MM.1S (cell line): Measurements from ENCODE around the gene AUTS2.

Source experiments
- DNase-seq: peaks from one replicate; pipeline ENCODE4 v3.0.0-alpha.2; 2015
- H2AFZ ChIP-seq: fragments of 300-600 bp; sonication (generic); 2 replicates; pipeline ENCODE4 v1.6.0; 2016; ENCODE audit warnings: antibody characterized with exemption, low read length
- H3F3A ChIP-seq: fragments of 300-600 bp; sonication (generic); 2 replicates; pipeline ENCODE4 v1.6.1; 2016; ENCODE audit warnings: mild to moderate bottlenecking, antibody characterized with exemption, low read length, moderate library complexity, mixed read lengths; ENCODE audit not compliant: insufficient read depth
- H3K27ac ChIP-seq: fragments of 300-600 bp; sonication (generic); 2 replicates; pipeline ENCODE4 v1.5.1; 2016; ENCODE audit warnings: mild to moderate bottlenecking, low read length
- H3K27me3 ChIP-seq: fragments of 300-600 bp; sonication (generic); replicated peaks from 2 replicates; pipeline ENCODE4 v1.6.0; 2016; ENCODE audit warnings: low read length; ENCODE audit not compliant: insufficient read depth
- H3K36me3 ChIP-seq: fragments of 300-600 bp; sonication (generic); replicated peaks from 2 replicates; pipeline ENCODE4 v1.6.1; 2016; ENCODE audit warnings: mild to moderate bottlenecking, low read length, mixed read lengths; ENCODE audit not compliant: insufficient read depth
- H3K4me1 ChIP-seq: fragments of 300-600 bp; sonication (generic); 2 replicates; pipeline ENCODE4 v1.6.1; 2016; ENCODE audit warnings: low read length, mixed read lengths
- H3K4me2 ChIP-seq: fragments of 300-600 bp; sonication (generic); 2 replicates; pipeline ENCODE4 v1.6.0; 2016; ENCODE audit warnings: low read depth, low read length
- H3K4me3 ChIP-seq: fragments of 300-600 bp; sonication (generic); 2 replicates; pipeline ENCODE4 v1.5.1; 2016; ENCODE audit warnings: low read length, mixed read lengths
- H3K79me2 ChIP-seq: fragments of 300-600 bp; sonication (generic); 2 replicates; pipeline ENCODE4 v1.6.1; 2016; ENCODE audit warnings: mixed run types, low read length, mixed read lengths
- H3K9ac ChIP-seq: fragments of 300-600 bp; sonication (generic); 2 replicates; pipeline ENCODE4 v1.6.1; 2016; ENCODE audit warnings: low read length, mixed read lengths
- H3K9me2 ChIP-seq: fragments of 300-600 bp; sonication (generic); replicated peaks from 2 replicates; pipeline ENCODE4 v1.6.1; 2016; ENCODE audit warnings: mild to moderate bottlenecking, low read length, mixed read lengths; ENCODE audit not compliant: insufficient read depth
- H3K9me3 ChIP-seq: fragments of 300-600 bp; sonication (generic); replicated peaks from 2 replicates; pipeline ENCODE4 v1.6.1; 2016; ENCODE audit warnings: mild to moderate bottlenecking, low read length, mixed read lengths; ENCODE audit not compliant: insufficient read depth
- H4K20me1 ChIP-seq: fragments of 300-600 bp; sonication (generic); 2 replicates; pipeline ENCODE4 v1.6.1; 2016; ENCODE audit warnings: mild to moderate bottlenecking, low read length, moderate library complexity, mixed read lengths; ENCODE audit not compliant: insufficient read depth
- CTCF ChIP-seq: fragments of 300-600 bp; sonication (generic); IDR thresholded peaks from 2 replicates; pipeline ENCODE4 v1.5.1; 2016; ENCODE audit warnings: antibody characterized with exemption, low read length, mixed read lengths
- EZH2 ChIP-seq: fragments of 300-600 bp; sonication (generic); optimal IDR thresholded peaks from 2 replicates; pipeline ENCODE3; 2017; ENCODE audit warnings: low read depth, mild to moderate bottlenecking, antibody characterized with exemption, low read length, mixed read lengths
- EZH2phosphoT487 ChIP-seq: fragments of 300-600 bp; sonication (generic); IDR thresholded peaks from 2 replicates; pipeline ENCODE4 v1.6.1; 2018; ENCODE audit warnings: antibody characterized with exemption, low read length

The AUTS2 gene

DNA sequence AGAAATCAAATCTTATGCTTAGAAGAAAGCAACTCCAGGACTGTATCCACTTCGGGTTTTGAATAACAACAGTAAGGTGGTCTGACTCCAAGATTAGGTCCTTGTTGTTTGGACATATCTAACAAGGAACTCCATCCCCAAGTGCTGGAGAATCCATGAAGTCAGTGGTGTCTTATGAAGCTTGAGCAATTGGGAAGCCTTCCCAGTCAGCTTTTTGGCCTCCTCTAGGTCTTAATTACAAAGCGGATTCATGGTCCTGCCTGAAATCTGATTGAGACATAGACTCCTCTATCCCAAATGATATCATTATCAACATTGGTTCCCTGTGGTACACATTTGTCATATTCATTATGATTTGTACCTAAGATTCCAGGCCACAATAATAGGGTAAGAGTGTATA is 642.6 kb downstream of the AUTS2 start:
- Histone ChIP-seq H3K9ac (no peak overlapping the region), H2AFZ (no peak overlapping the region), H3K9me2 (no peaks in the 10 kb centered on the region), H3K79me2 (no peaks in the 10 kb centered on the region), H3K9me3 (no peaks in the 10 kb centered on the region), H3F3A (peaks cover 20% of the 10 kb centered on the region), H3K4me2 (no peak overlapping the region), H4K20me1 (no peaks in the 10 kb centered on the region), H3K27me3 (no peaks in the 10 kb centered on the region), H3K4me3 (no peak overlapping the region), H3K4me1 (peaks cover 25% of the 10 kb centered on the region), H3K36me3 (no peaks in the 10 kb centered on the region), H3K27ac (no peak overlapping the region)
- DNase-seq: no peak
- TF ChIP-seq EZH2: no peak
- TF ChIP-seq CTCF: no peak
- no peak for TF ChIP-seq EZH2phosphoT487

- no peaks in the 10 kb centered on the region for H3K9me3 ChIP-seq
- H3K4me1 ChIP-seq: peaks cover 20% of the 10 kb centered on the region
- DNase-seq: no peak
- no peak overlapping the region for H3K27ac ChIP-seq
- no peaks in the 10 kb centered on the region for H3K79me2 ChIP-seq
- no peaks in the 10 kb centered on the region for H3K27me3 ChIP-seq
- H3F3A ChIP-seq: peaks cover 20% of the 10 kb centered on the region
- no peaks in the 10 kb centered on the region for H4K20me1 ChIP-seq
- H3K9ac ChIP-seq: no peak overlapping the region
- H3K9me2 ChIP-seq: no peaks in the 10 kb centered on the region
- H2AFZ ChIP-seq: no peak overlapping the region
- no peak overlapping the region for H3K4me2 ChIP-seq
- H3K36me3 ChIP-seq: no peaks in the 10 kb centered on the region
- no peak overlapping the region for H3K4me3 ChIP-seq
- TF ChIP-seq EZH2: no peak
- TF ChIP-seq EZH2phosphoT487: no peak
- TF ChIP-seq CTCF: no peak
These were observed 643.4 kb downstream of the AUTS2 start for GRCh38 chr7:70241536-70242175.

DNA sequence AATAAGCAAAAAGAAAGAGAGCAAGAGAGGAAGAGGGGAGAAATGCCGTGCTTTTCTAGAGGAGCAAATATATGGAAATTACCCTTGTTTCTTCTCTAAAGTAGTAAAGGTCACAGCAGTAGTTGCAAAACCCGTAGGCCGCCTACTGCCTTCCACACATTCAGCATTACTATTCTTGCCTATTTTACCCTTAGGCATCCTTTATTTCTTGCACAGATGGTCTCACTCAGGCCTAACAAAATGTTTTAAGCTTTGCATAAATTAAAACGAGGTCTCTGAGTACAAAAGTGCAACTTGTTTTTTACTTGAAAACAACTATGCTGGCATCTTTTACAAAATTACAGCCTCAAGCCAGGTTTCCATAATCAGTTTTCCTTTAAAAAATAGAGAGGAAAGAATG is 644.6 kb downstream of the AUTS2 start:
- Histone ChIP-seq H3K27ac (no peak overlapping the region), H3K4me2 (no peak overlapping the region), H4K20me1 (no peaks in the 10 kb centered on the region), H3F3A (peaks cover 14% of the 10 kb centered on the region), H3K9me2 (no peaks in the 10 kb centered on the region), H3K9me3 (no peaks in the 10 kb centered on the region), H3K4me1 (peaks cover 9% of the 10 kb centered on the region; the same call in 1 of the 2 replicates), H3K27me3 (no peaks in the 10 kb centered on the region), H3K79me2 (no peaks in the 10 kb centered on the region), H3K36me3 (no peaks in the 10 kb centered on the region), H2AFZ (no peak overlapping the region), H3K9ac (no peak overlapping the region), H3K4me3 (no peak overlapping the region)
- TF ChIP-seq EZH2 (no peak), CTCF (no peak), EZH2phosphoT487 (no peak)
- DNase-seq: no peak
